OCI-LY7 (cell line): ENCODE measurements around the gene ST7L.

Experiments used
- CTCF ChIP-seq: fragments of 200-600 bp; sonication (generic); conservative IDR thresholded peaks from 2 replicates; pipeline ENCODE4 v1.5.1; 2014; ENCODE audit warnings: mild to moderate bottlenecking, antibody characterized with exemption, low read length, moderate library complexity, mixed read lengths
- EZH2phosphoT487 ChIP-seq: fragments of 200-600 bp; sonication (generic); IDR thresholded peaks from 2 replicates; pipeline ENCODE4 v1.6.1; 2018; ENCODE audit warnings: low read depth, borderline replicate concordance, mild to moderate bottlenecking, mixed run types, antibody characterized with exemption, low read length, moderate library complexity, mixed read lengths

GRCh38 chr1:112594208-112594876 lies 24.6 kb downstream of the ST7L start:
- TF ChIP-seq CTCF = no peak
- TF ChIP-seq EZH2phosphoT487 = no peak
